ENCODE data around the gene CYP8B1. TPM values are rescaled to one million over a fixed set of nuclear protein-coding genes. Genes with fewer than 3 reads are reported as not detected.

The CYP8B1 gene
- total and polyA plus RNA-seq, 2 of the 13 experiments (the other 11 are each of a cell fraction or from before 2014, with no cell fraction given) = 0.58 to 2.0 TPM

GRCh38 chr3:42875325-42876151, at the start of gene CYP8B1 (continued):
- peak; percentile 51; the same call in 1 of the 2 replicates for TF ChIP-seq RFXAP (CRISPR knock-in tag; IDR thresholded peaks at IDR 0.05; ENCODE audit: borderline replicate concordance)
- TF ChIP-seq ZNF772 (CRISPR knock-in tag; IDR thresholded peaks at IDR 0.05) = peak; percentile 92
- TF ChIP-seq TOE1 (CRISPR knock-in tag; IDR thresholded peaks at IDR 0.05) = 0 out of 2 replicates have a peak, but pooled peaks have one; percentile 58
- peak; percentile 95 for TF ChIP-seq ZNF792 (CRISPR knock-in tag; IDR thresholded peaks at IDR 0.05)
- peak; percentile 87 for TF ChIP-seq REPIN1 (CRISPR knock-in tag; IDR thresholded peaks at IDR 0.05; ENCODE audit: borderline replicate concordance, low read depth)
- peak; percentile 63 for TF ChIP-seq NR2F6 (IDR thresholded peaks at IDR 0.05)
- TF ChIP-seq NR2F6 (CRISPR knock-in tag; IDR thresholded peaks at IDR 0.05) = peak; percentile 77
- TF ChIP-seq KDM6A (CRISPR knock-in tag; IDR thresholded peaks at IDR 0.05; ENCODE audit: low read depth) = peak; percentile 92
- peak; percentile 88; the same call in 1 of the 2 replicates for TF ChIP-seq RXRB (CRISPR knock-in tag; IDR thresholded peaks at IDR 0.05; ENCODE audit: borderline replicate concordance)
- TF ChIP-seq ZBED4 (CRISPR knock-in tag; IDR thresholded peaks at IDR 0.05; ENCODE audit: borderline replicate concordance) = peak; percentile 64; the same call in 1 of the 2 replicates
- TF ChIP-seq ZNF747 (CRISPR knock-in tag; IDR thresholded peaks at IDR 0.05; ENCODE audit: borderline replicate concordance) = peak; percentile 44; the same call in 1 of the 2 replicates
- TF ChIP-seq PTBP1 (IDR thresholded peaks at IDR 0.05; ENCODE audit: low read depth, low read length, poor library complexity, severe bottlenecking) = no peak
- peak; percentile 49 for TF ChIP-seq MED8 (CRISPR knock-in tag; IDR thresholded peaks at IDR 0.05; ENCODE audit: insufficient replicate concordance)
- TF ChIP-seq YEATS2 (CRISPR knock-in tag; IDR thresholded peaks at IDR 0.05; ENCODE audit: borderline replicate concordance) = peak; percentile 50; the same call in 1 of the 2 replicates
- TF ChIP-seq ZNF580 (CRISPR knock-in tag; IDR thresholded peaks at IDR 0.05; ENCODE audit: borderline replicate concordance, low read depth) = peak; percentile 93
- peak; percentile 54; the same call in 1 of the 2 replicates for TF ChIP-seq MYC (CRISPR knock-in tag; IDR thresholded peaks at IDR 0.05; ENCODE audit: borderline replicate concordance)
- no peak for TF ChIP-seq FLYWCH1 (CRISPR knock-in tag; IDR thresholded peaks at IDR 0.05)
- TF ChIP-seq AHDC1 (CRISPR knock-in tag; IDR thresholded peaks at IDR 0.05; ENCODE audit: borderline replicate concordance) = peak; percentile 73; the same call in 1 of the 2 replicates
- no peak for TF ChIP-seq ZNF777 (CRISPR knock-in tag; IDR thresholded peaks at IDR 0.05)
- TF ChIP-seq ZNF333 (CRISPR knock-in tag; IDR thresholded peaks at IDR 0.05; ENCODE audit: borderline replicate concordance) = peak; percentile 61; the same call in 1 of the 2 replicates

Data from HepG2 (cell line).